Measurements from ENCODE around the gene UBR7.
"Not testable (repeated sequence)": the region's sequence is repeated elsewhere in the genome, so short reads cannot be mapped to it uniquely, and the experiment has no call there.

UBR7 gene

DNA sequence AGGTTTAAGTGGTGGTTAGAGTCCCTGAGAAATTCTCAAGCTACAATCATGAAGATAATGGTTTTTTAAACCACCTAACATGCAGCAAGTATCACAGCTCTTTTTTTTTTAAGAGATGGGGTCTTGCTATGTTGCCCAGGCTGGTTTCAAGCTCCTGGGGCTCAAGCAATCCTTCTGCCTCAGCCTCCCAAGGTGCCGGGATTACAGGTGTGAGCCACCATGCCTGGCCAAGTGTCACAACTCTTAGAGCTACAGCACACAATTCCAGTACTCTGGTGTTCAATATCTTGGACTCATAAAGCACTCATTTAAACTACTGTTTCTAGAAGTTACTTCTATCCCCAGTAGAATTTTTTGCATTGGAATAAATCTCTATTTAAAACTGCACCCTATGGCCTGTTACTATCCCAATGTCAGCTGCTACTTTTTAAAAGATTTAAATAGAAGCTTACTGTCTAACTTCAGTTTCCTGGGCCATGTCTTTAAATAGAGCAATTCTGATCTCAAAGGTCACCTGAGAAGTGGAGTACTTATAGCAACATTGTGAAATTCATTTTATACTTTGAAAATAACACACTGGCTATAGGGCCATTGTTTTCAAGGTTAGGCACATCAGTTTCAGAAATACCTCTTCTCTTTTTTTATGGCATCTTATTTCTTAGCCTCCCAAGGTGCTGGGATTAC lies 11.6 kb upstream of the UBR7 start:
- DNase-seq (ENCODE audit: low spot score), result no peak

DNA sequence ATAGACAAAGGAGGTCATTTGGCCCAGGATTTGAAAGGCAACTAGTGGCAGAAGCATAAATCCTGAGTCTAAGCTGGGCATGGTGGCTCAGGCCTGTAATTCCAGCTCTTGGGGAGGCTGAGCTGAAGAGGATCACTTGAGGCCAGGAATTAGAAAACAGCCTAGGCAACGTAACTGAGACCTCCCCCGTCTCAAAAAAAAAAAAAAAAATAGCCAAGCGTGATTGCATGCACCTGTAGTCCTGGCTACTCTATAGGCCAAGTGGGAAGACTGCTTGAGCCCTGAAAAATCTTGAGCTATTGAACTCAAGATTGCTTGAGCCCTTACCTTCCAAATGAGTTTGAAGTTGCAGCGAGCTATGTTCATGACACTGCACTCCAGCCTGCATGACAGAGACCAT lies 8.0 kb upstream of the UBR7 start:
- no peak for DNase-seq (ENCODE audit: low spot score)

- no peak for DNase-seq (ENCODE audit: low spot score)
These were observed 6.5 kb upstream of the UBR7 start for GRCh38 chr14:93200553-93200952.

DNA sequence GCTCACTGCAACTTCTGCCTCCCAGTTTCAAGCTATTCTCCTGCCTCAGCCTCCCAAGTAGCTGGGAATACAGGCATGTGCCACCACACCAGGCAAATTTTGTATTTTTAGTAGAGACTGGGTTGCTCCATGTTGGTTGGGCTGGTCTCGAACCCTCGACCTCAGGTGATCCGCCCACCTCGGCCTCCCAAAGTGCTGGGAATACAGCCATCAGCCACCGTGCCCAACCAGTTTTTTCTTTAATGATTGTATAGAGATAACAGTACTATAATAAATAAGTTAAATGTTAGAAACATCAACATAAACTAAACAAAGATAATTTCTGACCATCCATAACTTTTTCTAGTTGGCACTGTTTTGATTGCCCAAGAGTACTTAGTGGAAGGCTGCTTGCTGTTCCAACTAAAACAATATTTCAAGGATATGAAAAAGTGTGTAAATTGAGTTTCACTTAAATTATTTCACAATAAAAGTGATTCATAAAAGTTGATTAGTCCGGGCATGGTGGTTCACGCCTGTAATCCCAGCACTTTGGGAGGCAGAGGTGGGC lies 5.8 kb upstream of the UBR7 start:
- no peak for DNase-seq (ENCODE audit: low spot score)

DNA sequence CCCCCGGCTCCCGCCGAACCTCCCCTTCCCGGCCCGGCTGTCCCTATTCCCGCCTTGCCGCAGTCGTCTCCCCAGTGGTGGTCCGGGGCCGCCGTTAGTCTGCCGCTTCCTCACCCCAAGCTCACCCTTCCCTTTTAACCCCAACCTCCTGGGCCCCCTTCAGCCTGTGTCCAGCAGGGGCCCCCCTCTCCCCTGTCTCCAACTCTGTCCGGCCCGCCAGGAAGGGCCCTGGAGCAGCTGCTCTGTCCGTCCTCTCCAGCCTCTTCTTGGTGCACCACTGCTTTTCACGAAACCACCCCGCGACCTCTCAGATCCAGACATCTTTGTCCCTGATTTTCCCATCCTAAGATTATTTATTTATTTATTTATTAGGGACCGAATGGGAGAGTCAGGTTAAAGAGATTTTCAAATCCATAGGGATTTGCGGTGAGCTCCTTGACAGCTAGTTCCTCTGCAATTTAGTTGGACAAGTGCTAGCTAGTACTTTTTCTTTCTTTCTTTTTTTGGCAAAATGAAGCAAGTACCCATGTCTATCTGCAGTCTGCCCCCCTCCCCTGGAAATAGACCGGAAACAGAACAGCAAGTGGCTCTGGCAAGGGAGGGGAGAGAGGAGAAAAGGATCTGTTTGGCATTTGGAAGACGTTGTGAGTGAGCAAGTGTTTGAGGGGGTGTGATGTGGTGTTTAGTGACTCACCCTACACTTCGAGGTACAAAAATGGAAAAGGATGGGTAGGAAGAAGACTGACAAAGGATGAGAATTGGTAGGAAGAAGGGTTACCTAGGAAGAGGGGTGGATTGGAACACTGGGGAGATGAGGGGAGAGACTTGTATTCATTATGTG lies 632 bp downstream of the UBR7 start:
- peak; percentile 61 for DNase-seq (ENCODE audit: low spot score)

- no peak for DNase-seq (ENCODE audit: low spot score)
These were observed 5.4 kb downstream of the UBR7 start for GRCh38 chr14:93212432-93212831.

- no peak for DNase-seq (ENCODE audit: low spot score)
These were observed 7.5 kb downstream of the UBR7 start for GRCh38 chr14:93214598-93214997.

GRCh38 chr14:93219103-93219726 lies 12.2 kb downstream of the UBR7 start:
- peak; percentile 70 for DNase-seq (ENCODE audit: low spot score)

DNA sequence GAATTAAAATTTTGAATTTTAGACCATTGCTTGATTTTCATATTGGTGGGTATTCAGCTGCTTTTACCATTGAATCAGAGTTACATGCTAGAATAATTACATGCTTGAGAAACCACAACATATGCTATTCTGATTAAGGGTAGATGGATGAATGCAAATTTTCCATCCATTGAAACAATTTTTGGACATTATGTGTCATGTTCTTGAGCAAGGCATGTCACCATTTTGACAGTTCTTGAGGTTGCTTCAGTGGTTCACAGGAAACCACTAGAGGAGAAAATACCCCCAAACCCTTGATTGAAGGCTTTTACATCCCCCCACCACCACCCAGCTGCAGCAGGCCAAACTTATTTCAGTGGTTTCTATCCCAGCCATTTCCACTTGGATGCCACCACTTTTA lies 13.5 kb downstream of the UBR7 start:
- DNase-seq (ENCODE audit: low spot score), result no peak

DNA sequence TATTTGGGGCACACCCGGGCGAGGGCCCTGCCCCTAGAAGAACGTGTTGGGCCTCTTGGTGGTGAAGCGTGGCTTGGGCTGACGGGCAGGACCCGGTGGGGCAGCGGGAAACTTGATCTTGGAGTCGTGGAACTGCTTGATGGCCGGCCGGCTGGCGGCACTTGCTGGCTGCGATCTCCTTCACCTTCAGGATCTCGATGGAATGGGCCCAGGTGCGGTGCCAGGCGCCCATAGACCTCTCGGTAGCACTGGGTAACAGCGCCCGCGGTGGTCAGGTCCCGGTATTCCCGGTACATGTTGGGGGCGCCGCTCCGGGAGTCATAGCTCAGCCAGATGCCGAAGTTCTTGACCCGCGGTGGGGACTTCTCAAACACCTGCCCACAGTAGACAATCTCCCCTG lies 16.5 kb downstream of the UBR7 start:
- DNase-seq (ENCODE audit: low spot score), result no peak

GRCh38 chr14:93228550-93228949 lies 21.5 kb downstream of the UBR7 start:
- DNase-seq (ENCODE audit: low spot score), result no peak

DNA sequence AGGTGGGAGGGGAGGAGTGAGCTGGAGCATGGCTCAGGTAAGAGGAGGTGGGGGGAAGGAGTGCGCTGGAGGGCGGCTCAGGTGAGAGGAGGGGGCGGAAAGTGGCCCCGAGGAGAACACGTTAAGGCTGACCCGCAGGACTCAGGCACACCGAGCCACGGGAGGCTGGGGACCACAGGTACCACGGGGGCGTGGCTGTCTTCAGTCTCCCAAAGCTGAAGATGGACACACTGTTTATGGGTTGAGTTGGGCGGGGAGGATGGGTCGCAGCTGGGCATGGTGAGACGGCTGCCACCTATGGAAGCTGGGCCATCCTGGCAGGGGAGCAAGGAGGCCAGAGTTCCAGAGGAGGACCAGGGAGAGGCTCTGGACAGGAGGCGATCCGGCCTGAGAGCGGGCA lies 23.5 kb downstream of the UBR7 start:
- no peak for DNase-seq (ENCODE audit: low spot score)

- DNase-seq (ENCODE audit: low spot score), result peak; percentile 37
These were observed 24.3 kb downstream of the UBR7 start for GRCh38 chr14:93231129-93231979.

DNA sequence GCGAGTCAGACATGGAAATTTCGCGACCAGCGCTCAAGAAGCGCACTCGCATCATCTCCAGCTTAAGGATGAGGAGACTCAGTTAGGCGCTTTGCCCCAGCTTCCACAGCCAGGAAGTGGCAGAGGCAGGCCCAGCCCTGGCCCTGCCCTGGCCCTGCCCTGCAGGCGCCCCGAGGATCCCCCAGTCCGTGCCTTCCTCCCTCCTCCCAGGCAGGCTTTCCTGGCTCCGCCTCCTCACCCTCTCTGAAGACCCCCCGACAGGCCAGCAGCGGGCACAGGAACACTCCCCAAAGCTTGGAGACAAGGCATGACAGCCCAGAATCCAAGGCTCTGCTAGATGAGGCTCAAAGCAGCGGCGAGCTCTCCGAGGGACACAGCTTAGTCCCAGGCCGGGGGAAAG lies 25.1 kb downstream of the UBR7 start:
- DNase-seq (ENCODE audit: low spot score), result no peak

DNA sequence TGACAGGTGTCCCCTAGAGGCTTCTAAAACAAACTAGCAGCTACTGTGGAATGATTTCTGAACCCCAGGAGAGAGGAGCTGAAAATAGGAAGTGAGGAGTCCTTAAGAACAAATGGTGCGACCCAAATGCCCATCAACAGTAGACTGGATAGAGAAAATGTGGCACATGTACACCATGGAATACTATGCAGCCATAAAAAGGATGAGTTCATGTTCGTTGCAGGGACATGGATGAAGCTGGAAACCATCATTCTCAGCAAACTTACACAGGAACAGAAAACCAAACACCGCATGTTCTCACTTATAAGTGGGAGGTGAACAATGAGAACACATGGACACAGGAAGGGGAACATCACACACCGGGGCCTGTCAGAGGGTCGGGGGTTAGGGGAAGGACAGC lies 26.0 kb downstream of the UBR7 start:
- not testable (repeated sequence) for DNase-seq (ENCODE audit: low spot score)

GRCh38 chr14:93234798-93235197 lies 27.7 kb downstream of the UBR7 start:
- peak; percentile 5 for DNase-seq (ENCODE audit: low spot score)

DNA sequence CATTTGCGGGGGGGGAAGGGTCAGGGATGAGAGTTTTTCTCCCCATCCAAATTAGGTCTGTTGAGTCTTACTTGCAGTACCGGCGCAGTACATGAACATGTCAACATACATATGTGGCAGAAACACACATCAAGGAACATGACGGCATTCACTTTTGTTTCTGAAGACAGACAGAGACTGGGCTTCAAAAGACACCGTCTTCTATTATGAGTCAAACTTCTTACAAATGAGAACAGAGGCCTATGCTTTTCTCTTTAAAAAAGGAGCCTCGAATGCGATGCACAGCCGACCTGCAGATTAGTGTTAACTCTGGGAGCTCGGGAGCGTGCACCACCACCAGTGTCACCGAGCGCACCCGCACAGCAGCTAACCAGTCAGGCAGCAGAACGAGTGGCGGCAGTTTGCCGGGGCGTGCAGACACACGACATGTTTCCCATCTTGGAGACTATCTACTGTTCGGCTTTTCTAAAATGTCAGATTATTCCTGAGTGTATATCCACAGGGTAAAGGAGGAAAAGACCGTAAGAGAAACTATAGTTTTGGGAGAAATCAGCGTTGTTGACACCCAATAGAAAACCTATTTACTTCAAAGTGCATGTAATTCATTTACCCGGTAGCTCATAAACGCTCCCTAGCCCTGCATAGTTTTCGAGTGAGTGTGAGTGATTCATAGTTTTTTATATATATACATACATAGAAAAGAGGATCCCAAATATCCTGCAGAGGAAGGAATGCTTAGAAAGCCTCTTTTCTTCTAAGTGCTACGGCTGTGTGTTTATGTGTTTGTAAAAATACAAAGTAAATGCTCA lies 33.0 kb downstream of the UBR7 start:
- no peak for DNase-seq (ENCODE audit: low spot score)

GRCh38 chr14:93240678-93241000 lies 33.6 kb downstream of the UBR7 start:
- DNase-seq (ENCODE audit: low spot score), result no peak

GRCh38 chr14:93245764-93246420 lies 38.8 kb downstream of the UBR7 start:
- DNase-seq (ENCODE audit: low spot score), result no peak

- no peak for DNase-seq (ENCODE audit: low spot score)
These were observed 39.5 kb downstream of the UBR7 start for GRCh38 chr14:93246534-93246933.

Data from cerebellar cortex (tissue), 1 donor.